Germinal center (tissue), 1 donor: ENCODE data around the gene POLD3.

Experiments
- DNase-seq: peaks from one replicate; pipeline ENCODE4 v3.0.0; 2012; ENCODE audit warnings: mixed read lengths, low spot score

Gene POLD3

DNA sequence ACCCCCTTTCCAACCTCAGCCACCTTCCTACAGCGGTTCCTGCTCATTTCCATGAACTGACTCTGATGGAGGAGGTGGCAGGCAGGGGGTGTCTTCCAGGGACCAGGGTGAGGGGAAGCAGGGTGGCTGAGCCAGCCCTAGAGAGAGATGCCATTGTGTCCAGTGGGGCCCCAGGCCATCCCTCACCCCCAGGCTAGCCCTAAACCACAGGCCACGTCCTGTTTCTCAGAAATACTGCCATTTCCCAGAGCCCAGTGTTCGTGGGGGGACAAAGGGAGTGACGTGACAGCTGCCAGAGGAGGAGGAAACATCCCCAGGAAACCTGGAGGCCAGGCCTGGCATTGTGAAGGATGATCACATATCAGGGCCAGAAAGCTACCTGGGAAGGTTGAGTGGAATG is 99.4 kb downstream of the POLD3 start:
- no peak for DNase-seq
